ENCODE data around the gene XKR3.

DNA sequence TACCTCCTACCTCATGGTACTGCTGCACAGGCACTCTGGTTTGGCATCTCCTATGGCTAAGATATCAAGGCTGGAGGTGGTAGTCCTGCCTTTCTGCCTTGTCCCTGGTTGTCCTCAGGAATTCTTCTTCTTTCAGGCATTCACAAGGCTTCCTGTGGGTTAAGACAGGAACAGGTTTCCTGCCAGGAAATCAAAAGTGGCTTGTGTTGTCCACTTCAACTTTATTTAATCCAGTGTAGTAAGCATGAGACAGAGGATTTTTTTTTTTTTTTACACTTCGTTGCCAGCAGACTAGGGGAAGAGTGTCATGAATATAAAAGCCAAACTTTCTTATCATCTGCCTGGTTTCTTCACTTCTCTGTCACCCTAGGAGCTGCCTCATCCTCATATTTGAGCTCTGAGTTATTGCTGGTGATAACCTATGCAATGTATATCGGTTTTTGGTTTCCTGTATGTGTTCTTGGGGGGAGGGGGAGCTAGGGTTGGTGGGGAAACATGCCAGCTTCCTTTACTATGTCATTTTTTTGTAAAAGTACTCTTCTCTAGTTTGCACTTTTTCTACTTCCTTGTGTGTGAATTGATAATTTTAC is 50.2 kb downstream of the XKR3 start:
- TF ChIP-seq CTCF (conservative IDR thresholded peaks at IDR 0.05; ENCODE audit: low read depth, low read length) (no peak), EZH2 (IDR thresholded peaks at IDR 0.05; ENCODE audit: borderline replicate concordance, low read depth, low read length, poor library complexity, severe bottlenecking) (no peak)
